ENCODE data around the gene SLC1A7.

Gene SLC1A7

GRCh38 chr1:53114581-53115400 lies 27.6 kb downstream of the SLC1A7 start:
- DNase-seq = no peak

- DNase-seq = no peak
Measured at GRCh38 chr1:53114090-53114489, 28.3 kb downstream of the SLC1A7 start.

GRCh38 chr1:53112861-53113260 lies 29.6 kb downstream of the SLC1A7 start:
- no peak for DNase-seq

GRCh38 chr1:53112271-53112774 lies 30.1 kb downstream of the SLC1A7 start:
- no peak for DNase-seq

GRCh38 chr1:53111693-53112092 lies 30.7 kb downstream of the SLC1A7 start:
- no peak for DNase-seq

- no peak for DNase-seq
Measured at GRCh38 chr1:53111073-53111556, 31.3 kb downstream of the SLC1A7 start.

- no peak for DNase-seq
Measured at GRCh38 chr1:53110370-53111072, 31.9 kb downstream of the SLC1A7 start.

GRCh38 chr1:53108646-53109580 lies 33.5 kb downstream of the SLC1A7 start:
- no peak for DNase-seq

- DNase-seq = no peak
Measured at GRCh38 chr1:53107570-53108322, 34.7 kb downstream of the SLC1A7 start.

GRCh38 chr1:53107090-53107489 lies 35.3 kb downstream of the SLC1A7 start:
- DNase-seq = no peak

- no peak for DNase-seq
Measured at GRCh38 chr1:53104289-53104913, 38.0 kb downstream of the SLC1A7 start.

GRCh38 chr1:53094533-53094919 lies 47.9 kb downstream of the SLC1A7 start:
- DNase-seq = no peak

GRCh38 chr1:53093778-53094532 lies 48.5 kb downstream of the SLC1A7 start:
- no peak for DNase-seq

GRCh38 chr1:53093451-53093754 lies 49.0 kb downstream of the SLC1A7 start:
- DNase-seq = no peak

- DNase-seq = no peak
Measured at GRCh38 chr1:53092659-53093450, 49.6 kb downstream of the SLC1A7 start.

GRCh38 chr1:53091841-53092645 lies 50.4 kb downstream of the SLC1A7 start:
- no peak for DNase-seq

- DNase-seq = no peak
Measured at GRCh38 chr1:53090227-53091147, 52.0 kb downstream of the SLC1A7 start.
